Esophagus squamous epithelium (tissue), 5 donors: ENCODE measurements around the gene ZMIZ1. TPM values are rescaled to one million over a fixed set of nuclear protein-coding genes. Genes with fewer than 3 reads are reported as not detected.
A peak's percentile ranks its signal among the peaks of the same experiment; 100 is the strongest.

Experiments
- DNase-seq: peaks from one replicate; lab custom pipeline; 2025; lab: John Stamatoyannopoulos, UW
- H3K27ac ChIP-seq, 4 donors: fragments of 200-600 bp; sonication (generic); one replicate each; pipeline ENCODE4 v1.5.1; 2016 to 2019; ENCODE audit warnings: mild to moderate bottlenecking in 1 of 4
- H3K27me3 ChIP-seq, 4 donors: fragments of 200-600 bp; sonication (generic); 1 replicate in 3 of 4; 2 replicates in 1 of 4; pipeline versions ENCODE4 v1.5.1 to v1.6.0; 2017 to 2021; ENCODE audit warnings: antibody characterized with exemption in 1 of 4
- H3K36me3 ChIP-seq, 3 donors: fragments of 200-600 bp; sonication (generic); one replicate each; pipeline ENCODE4 v1.5.1; 2016 to 2019
- H3K4me1 ChIP-seq, 3 donors: fragments of 200-600 bp; sonication (generic); one replicate each; pipeline ENCODE4 v1.5.1; 2017 to 2019
- H3K4me3 ChIP-seq, 4 donors: fragments of 200-600 bp; sonication (generic); 1 replicate in 3 of 4; 2 replicates in 1 of 4; pipeline ENCODE4 v1.5.1; 2016 to 2019; ENCODE audit warnings: mild to moderate bottlenecking in 2 of 4, moderate library complexity in 1 of 4
- H3K9me3 ChIP-seq, 3 donors: fragments of 200-600 bp; sonication (generic); one replicate each; pipeline ENCODE4 v1.5.1; 2016 to 2019
- CTCF ChIP-seq, 6 experiments: fragments of 450-650 bp in 4 of 6; fragments of 200-600 bp in 2 of 6; sonication (generic) in 2 of 6; IDR thresholded peaks; one replicate each; pipeline ENCODE4 v1.5.1; 2016 to 2019; ENCODE audit warnings: antibody characterized with exemption in 6 of 6, mild to moderate bottlenecking in 4 of 6, moderate library complexity in 4 of 6
- POLR2A ChIP-seq, 4 donors: fragments of 450-650 bp; IDR thresholded peaks; one replicate each; pipeline ENCODE4 v1.6.1; 2017; ENCODE audit warnings: antibody characterized with exemption in 4 of 4, mild to moderate bottlenecking in 4 of 4, moderate library complexity in 3 of 4
- WGBS, 2 donors: methylation state at CpG; one replicate each; pipeline ENCODE4 v1.1.5; 2018; 5-methylcytosine and 5-hydroxymethylcytosine counted together
- intact Hi-C: fragments of 100-400 bp; cut with DNase I; formaldehyde crosslinking; loops from one replicate; pipeline ENCODE4 v1.15.0; 2022
- total RNA-seq, 4 donors: library from RNA; depleted of rRNA; stranded (reverse); fragments of >200 nt; gene quantifications; one replicate each; pipeline ENCODE4 v1.1.0, GENCODE V29; 2016
- donor health status: DM: yes; HTN: yes; CAD: no.

The ZMIZ1 gene
- total RNA-seq, 4 donors from 2014 or later: 28.2 to 79.5 (median 40.4) TPM

- TF ChIP-seq POLR2A (IDR thresholded peaks at IDR 0.05) (peak in 1 of 4 donors; percentile 2), CTCF (IDR thresholded peaks at IDR 0.05) (no peak)
- Histone ChIP-seq H3K27me3 (no peaks in the 10 kb centered on the region), H3K9me3 (no peaks in the 10 kb centered on the region), H3K4me1 (peaks cover 59 to 95% (median 75%) of the 10 kb centered on the region in 3 donors), H3K27ac (peak overlapping the region; percentile 74 to 88 (median 84)), H3K4me3 (peak overlapping the region in 2 of 4 donors; percentile 56 to 81), H3K36me3 (peaks cover 0 to 11% (median 0%) of the 10 kb centered on the region in 3 donors)
- 73 to 79% methylated on average over 11 to 14 of the region's 15 CpGs for WGBS, 2 donors
- intact Hi-C loops: no loop called here
- DNase-seq: no peak
Measured at GRCh38 chr10:79244841-79245504, 176.2 kb downstream of the ZMIZ1 start.

- TF ChIP-seq CTCF (IDR thresholded peaks at IDR 0.05) (no peak), POLR2A (IDR thresholded peaks at IDR 0.05) (no peak)
- intact Hi-C loops: no loop called here
- Histone ChIP-seq H3K9me3 (no peaks in the 10 kb centered on the region), H3K27ac (peak overlapping the region; percentile 74 to 88 (median 84)), H3K4me1 (peaks cover 62 to 98% (median 74%) of the 10 kb centered on the region in 3 donors), H3K27me3 (no peaks in the 10 kb centered on the region), H3K4me3 (peak overlapping the region in 1 of 4 donors; percentile 81), H3K36me3 (peaks cover 0 to 8% (median 0%) of the 10 kb centered on the region in 3 donors)
- DNase-seq: no peak
- 57 to 72% methylated on average over 3 to 4 of the region's 9 CpGs for WGBS, 2 donors
Measured at GRCh38 chr10:79245539-79246208, 176.9 kb downstream of the ZMIZ1 start.

- H3K27ac ChIP-seq: peak overlapping the region; percentile 74 to 88 (median 84)
- H3K36me3 ChIP-seq: peaks cover 0 to 8% (median 0%) of the 10 kb centered on the region in 3 donors
- WGBS, 2 donors: 43% methylated on average over 3 to 9 of the region's 14 CpGs
- no peaks in the 10 kb centered on the region for H3K27me3 ChIP-seq
- TF ChIP-seq POLR2A (IDR thresholded peaks at IDR 0.05) (no peak), CTCF (IDR thresholded peaks at IDR 0.05) (no peak)
- H3K9me3 ChIP-seq: no peaks in the 10 kb centered on the region
- peaks cover 65 to 98% (median 70%) of the 10 kb centered on the region in 3 donors for H3K4me1 ChIP-seq
- DNase-seq: no peak
- peak overlapping the region in 1 of 4 donors; percentile 12 for H3K4me3 ChIP-seq
- intact Hi-C loops: no loop called here
Measured at GRCh38 chr10:79246209-79246581, 177.4 kb downstream of the ZMIZ1 start.

- intact Hi-C loops: no loop called here
- Histone ChIP-seq H3K36me3 (peaks cover 0 to 8% (median 0%) of the 10 kb centered on the region in 3 donors), H3K9me3 (no peaks in the 10 kb centered on the region), H3K27ac (peak overlapping the region; percentile 74 to 88 (median 84)), H3K4me3 (peak overlapping the region in 1 of 4 donors; percentile 12), H3K27me3 (no peaks in the 10 kb centered on the region), H3K4me1 (peaks cover 65 to 98% (median 67%) of the 10 kb centered on the region in 3 donors)
- 21 to 80% methylated on average over 1 to 4 of the region's 14 CpGs for WGBS, 2 donors
- no peak for DNase-seq
- TF ChIP-seq CTCF (IDR thresholded peaks at IDR 0.05): no peak
- no peak for TF ChIP-seq POLR2A (IDR thresholded peaks at IDR 0.05)
Measured at GRCh38 chr10:79246606-79247275, 178.0 kb downstream of the ZMIZ1 start.
